ENCODE results near the gene DGCR2.

DGCR2 gene

GRCh38 chr22:19110064-19110458, 12.2 kb downstream of the DGCR2 start:
- no peaks in the 10 kb centered on the region for H3K27me3 ChIP-seq (ENCODE audit: insufficient read depth, insufficient read length)
- H3K9ac ChIP-seq (ENCODE audit: insufficient read length, low read depth), result no peak overlapping the region
- no peak for DNase-seq (ENCODE audit: low read depth, low spot score)
- H3K36me3 ChIP-seq (ENCODE audit: insufficient read depth, insufficient read length, low read length), result peaks cover 27% of the 10 kb centered on the region
- TF ChIP-seq SUZ12 (IDR thresholded peaks at IDR 0.05; ENCODE audit: extremely low read depth, insufficient read depth, insufficient read length), result no peak
- no peak for TF ChIP-seq YY1 (IDR thresholded peaks at IDR 0.05; ENCODE audit: insufficient read depth, insufficient read length)
- TF ChIP-seq ZNF274 (IDR thresholded peaks at IDR 0.05; ENCODE audit: low read depth, low read length), result no peak
- H3K4me1 ChIP-seq (ENCODE audit: insufficient read depth, insufficient read length), result peaks cover 2% of the 10 kb centered on the region
- H3K9me3 ChIP-seq (ENCODE audit: insufficient read depth, low read length), result no peaks in the 10 kb centered on the region
- no peak overlapping the region for H3K4me3 ChIP-seq (ENCODE audit: insufficient read length, low read depth)

GRCh38 chr22:19109198-19110063, 12.8 kb downstream of the DGCR2 start:
- Histone ChIP-seq H3K27me3 (ENCODE audit: insufficient read depth, insufficient read length) (no peaks in the 10 kb centered on the region), H3K9me3 (ENCODE audit: insufficient read depth, low read length) (no peaks in the 10 kb centered on the region), H3K4me3 (ENCODE audit: insufficient read length, low read depth) (no peak overlapping the region), H3K36me3 (ENCODE audit: insufficient read depth, insufficient read length, low read length) (peaks cover 21% of the 10 kb centered on the region), H3K4me1 (ENCODE audit: insufficient read depth, insufficient read length) (peaks cover 5% of the 10 kb centered on the region), H3K9ac (ENCODE audit: insufficient read length, low read depth) (no peak overlapping the region)
- DNase-seq (ENCODE audit: low read depth, low spot score), result no peak
- TF ChIP-seq SUZ12 (IDR thresholded peaks at IDR 0.05; ENCODE audit: extremely low read depth, insufficient read depth, insufficient read length), result no peak
- TF ChIP-seq ZNF274 (IDR thresholded peaks at IDR 0.05; ENCODE audit: low read depth, low read length), result no peak
- no peak for TF ChIP-seq YY1 (IDR thresholded peaks at IDR 0.05; ENCODE audit: insufficient read depth, insufficient read length)

DNA sequence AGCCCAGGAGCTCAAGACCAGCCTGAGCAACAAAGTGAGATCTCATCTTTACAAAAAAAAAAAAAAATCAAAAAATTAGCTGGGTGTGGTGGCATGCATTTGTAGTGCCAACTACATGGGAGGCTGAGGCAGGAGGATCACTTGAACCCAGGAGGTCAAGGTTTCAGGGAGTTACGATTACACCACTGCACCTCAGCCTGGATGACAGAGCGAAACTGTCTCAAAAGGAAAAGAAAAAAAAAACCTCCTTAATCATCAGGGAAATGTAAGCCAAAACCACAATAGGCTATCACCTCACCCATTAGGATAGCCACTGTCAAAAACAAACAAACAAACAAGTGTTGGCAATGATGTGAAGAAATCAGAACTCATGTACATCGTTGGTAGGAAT, 13.4 kb downstream of the DGCR2 start:
- Histone ChIP-seq H3K27me3 (ENCODE audit: insufficient read depth, insufficient read length) (no peaks in the 10 kb centered on the region), H3K4me3 (ENCODE audit: insufficient read length, low read depth) (no peak overlapping the region), H3K9me3 (ENCODE audit: insufficient read depth, low read length) (no peaks in the 10 kb centered on the region), H3K4me1 (ENCODE audit: insufficient read depth, insufficient read length) (peaks cover 5% of the 10 kb centered on the region), H3K36me3 (ENCODE audit: insufficient read depth, insufficient read length, low read length) (peaks cover 18% of the 10 kb centered on the region), H3K9ac (ENCODE audit: insufficient read length, low read depth) (no peak overlapping the region)
- TF ChIP-seq SUZ12 (IDR thresholded peaks at IDR 0.05; ENCODE audit: extremely low read depth, insufficient read depth, insufficient read length) (no peak), ZNF274 (IDR thresholded peaks at IDR 0.05; ENCODE audit: low read depth, low read length) (no peak), YY1 (IDR thresholded peaks at IDR 0.05; ENCODE audit: insufficient read depth, insufficient read length) (no peak)
- no peak for DNase-seq (ENCODE audit: low read depth, low spot score)

DNA sequence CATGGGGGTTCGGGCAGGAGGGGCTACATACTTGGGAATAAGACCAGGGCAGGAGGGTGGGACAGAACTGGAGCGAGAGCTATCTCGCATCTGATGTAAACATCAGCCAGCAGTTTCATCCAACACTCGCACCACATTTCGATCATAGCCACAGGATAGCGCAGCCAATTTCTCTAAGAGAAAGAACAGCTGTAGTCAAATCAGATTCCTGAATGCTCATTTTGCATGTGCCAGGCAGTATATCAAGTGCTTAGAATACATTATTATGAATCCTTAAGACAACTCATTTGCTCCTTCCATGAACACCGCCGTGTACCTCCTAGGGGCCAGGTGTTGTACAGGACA, 14.5 kb downstream of the DGCR2 start:
- TF ChIP-seq ZNF274 (IDR thresholded peaks at IDR 0.05; ENCODE audit: low read depth, low read length) (no peak), YY1 (IDR thresholded peaks at IDR 0.05; ENCODE audit: insufficient read depth, insufficient read length) (no peak), SUZ12 (IDR thresholded peaks at IDR 0.05; ENCODE audit: extremely low read depth, insufficient read depth, insufficient read length) (no peak)
- no peak overlapping the region for H3K4me3 ChIP-seq (ENCODE audit: insufficient read length, low read depth)
- DNase-seq (ENCODE audit: low read depth, low spot score), result no peak
- no peaks in the 10 kb centered on the region for H3K9me3 ChIP-seq (ENCODE audit: insufficient read depth, low read length)
- no peak overlapping the region for H3K9ac ChIP-seq (ENCODE audit: insufficient read length, low read depth)
- peaks cover 15% of the 10 kb centered on the region for H3K36me3 ChIP-seq (ENCODE audit: insufficient read depth, insufficient read length, low read length)
- peaks cover 5% of the 10 kb centered on the region for H3K4me1 ChIP-seq (ENCODE audit: insufficient read depth, insufficient read length)
- no peaks in the 10 kb centered on the region for H3K27me3 ChIP-seq (ENCODE audit: insufficient read depth, insufficient read length)

GRCh38 chr22:19106886-19107729, 15.1 kb downstream of the DGCR2 start:
- Histone ChIP-seq H3K36me3 (ENCODE audit: insufficient read depth, insufficient read length, low read length) (peaks cover 15% of the 10 kb centered on the region), H3K4me1 (ENCODE audit: insufficient read depth, insufficient read length) (peaks cover 5% of the 10 kb centered on the region), H3K4me3 (ENCODE audit: insufficient read length, low read depth) (no peak overlapping the region), H3K9ac (ENCODE audit: insufficient read length, low read depth) (no peak overlapping the region), H3K9me3 (ENCODE audit: insufficient read depth, low read length) (no peaks in the 10 kb centered on the region), H3K27me3 (ENCODE audit: insufficient read depth, insufficient read length) (no peaks in the 10 kb centered on the region)
- no peak for TF ChIP-seq SUZ12 (IDR thresholded peaks at IDR 0.05; ENCODE audit: extremely low read depth, insufficient read depth, insufficient read length)
- no peak for TF ChIP-seq YY1 (IDR thresholded peaks at IDR 0.05; ENCODE audit: insufficient read depth, insufficient read length)
- TF ChIP-seq ZNF274 (IDR thresholded peaks at IDR 0.05; ENCODE audit: low read depth, low read length), result no peak
- DNase-seq (ENCODE audit: low read depth, low spot score), result no peak

DNA sequence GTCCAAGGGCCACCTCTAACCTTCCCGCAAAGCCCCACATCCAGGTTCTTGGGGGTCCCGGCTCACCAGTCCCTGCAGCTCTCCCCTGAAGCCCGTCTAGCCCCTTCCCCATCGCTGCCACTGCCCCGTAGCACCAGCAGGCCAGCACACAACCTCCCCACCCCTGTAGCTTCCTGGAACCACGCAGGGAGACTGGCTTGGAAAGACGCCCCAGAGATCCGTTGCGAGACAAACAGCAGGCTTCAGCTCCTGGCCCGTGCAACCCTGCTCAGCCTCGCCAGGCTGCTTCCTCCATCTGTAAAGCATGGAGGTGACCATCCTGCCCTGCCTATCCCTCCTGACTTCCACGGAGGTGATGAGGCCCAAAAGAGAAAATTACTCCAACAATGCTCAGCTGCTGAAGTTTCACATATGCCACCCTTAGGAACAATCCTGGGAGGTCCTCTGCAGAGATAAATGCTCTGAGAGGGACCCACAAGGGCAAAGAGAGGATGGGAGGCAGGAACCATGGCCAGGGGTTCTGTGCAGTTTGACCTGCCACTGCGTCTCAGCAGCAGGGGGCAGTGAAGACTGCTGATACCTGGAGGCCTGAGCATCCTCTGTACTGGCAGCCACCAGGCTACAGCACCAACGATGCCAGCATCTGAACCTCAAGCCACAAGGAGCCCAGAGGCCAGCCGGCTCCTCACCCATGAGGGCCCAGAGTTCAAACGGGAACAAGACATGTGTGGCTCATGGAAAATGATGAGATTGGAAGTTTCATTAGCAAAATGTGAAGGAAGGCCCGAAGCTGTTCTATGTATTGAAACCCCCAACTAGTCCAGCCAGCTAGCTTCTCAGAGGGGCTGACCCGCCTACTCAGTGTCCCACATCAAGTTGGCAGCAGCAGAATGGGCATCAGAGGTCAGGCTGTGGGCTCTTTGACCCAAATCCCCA, 16.1 kb downstream of the DGCR2 start:
- no peak for TF ChIP-seq YY1 (IDR thresholded peaks at IDR 0.05; ENCODE audit: insufficient read depth, insufficient read length)
- TF ChIP-seq ZNF274 (IDR thresholded peaks at IDR 0.05; ENCODE audit: low read depth, low read length), result no peak
- TF ChIP-seq SUZ12 (IDR thresholded peaks at IDR 0.05; ENCODE audit: extremely low read depth, insufficient read depth, insufficient read length), result no peak
- no peaks in the 10 kb centered on the region for H3K9me3 ChIP-seq (ENCODE audit: insufficient read depth, low read length)
- no peak for DNase-seq (ENCODE audit: low read depth, low spot score)
- H3K36me3 ChIP-seq (ENCODE audit: insufficient read depth, insufficient read length, low read length), result peaks cover 10% of the 10 kb centered on the region
- peaks cover 5% of the 10 kb centered on the region for H3K4me1 ChIP-seq (ENCODE audit: insufficient read depth, insufficient read length)
- no peak overlapping the region for H3K4me3 ChIP-seq (ENCODE audit: insufficient read length, low read depth)
- H3K27me3 ChIP-seq (ENCODE audit: insufficient read depth, insufficient read length), result no peaks in the 10 kb centered on the region
- no peak overlapping the region for H3K9ac ChIP-seq (ENCODE audit: insufficient read length, low read depth)
